IPS-18c (cell line): ENCODE measurements around the gene PAOX.

Source experiments
- H3K4me3 ChIP-seq: 2 replicates; pipeline ENCODE4 v1.7.0; 2013; ENCODE audit warnings: low read depth, mild to moderate bottlenecking, low read length, moderate library complexity; ENCODE audit not compliant: insufficient read depth
- H3K9me3 ChIP-seq: one replicate; pipeline ENCODE4 v1.6.1; 2013; ENCODE audit warnings: mild to moderate bottlenecking, low read length, moderate library complexity; ENCODE audit not compliant: control insufficient read depth, insufficient read depth

The PAOX gene

DNA sequence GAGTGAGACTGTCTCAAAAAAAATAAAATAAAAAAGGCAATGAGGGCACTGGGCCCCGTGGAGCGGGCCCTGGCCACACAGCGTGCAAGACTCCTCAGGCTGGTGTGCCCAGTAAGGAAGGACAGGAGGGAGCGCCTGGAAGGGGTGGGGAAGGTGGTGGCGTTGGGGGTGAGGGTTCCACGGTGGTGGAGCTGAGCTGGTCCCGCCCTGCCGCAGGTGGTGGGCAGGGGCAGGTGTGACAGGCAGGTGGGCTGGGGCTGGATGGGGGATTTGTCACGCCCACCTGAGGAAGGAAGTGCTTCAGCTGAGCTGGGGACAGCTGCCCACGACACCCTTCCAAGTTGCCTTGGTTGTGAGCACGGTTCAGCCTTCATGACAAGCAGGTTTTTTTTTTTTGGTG, 32.6 kb upstream of the PAOX start:
- no peaks in the 10 kb centered on the region for H3K9me3 ChIP-seq
- no peak overlapping the region for H3K4me3 ChIP-seq

- Histone ChIP-seq H3K4me3 (no peak overlapping the region), H3K9me3 (no peaks in the 10 kb centered on the region)
Measured at GRCh38 chr10:133347710-133348517, 31.1 kb upstream of the PAOX start.

DNA sequence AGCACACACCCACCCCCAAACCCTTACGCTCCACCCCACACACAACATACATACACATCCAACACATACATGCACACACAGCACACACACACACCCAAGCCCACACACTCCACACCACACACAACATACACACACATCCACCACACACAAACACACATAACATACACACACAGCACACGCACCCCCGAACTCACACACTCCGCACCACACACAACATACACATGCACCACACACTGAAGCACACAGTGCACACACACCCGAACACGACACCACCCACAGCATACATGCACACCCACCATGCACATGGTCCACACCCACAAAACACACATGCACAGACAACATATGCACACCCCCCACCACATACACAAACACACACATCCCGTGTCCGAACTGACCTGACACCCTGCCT, 29.9 kb upstream of the PAOX start:
- no peak overlapping the region for H3K4me3 ChIP-seq
- H3K9me3 ChIP-seq = no peaks in the 10 kb centered on the region

DNA sequence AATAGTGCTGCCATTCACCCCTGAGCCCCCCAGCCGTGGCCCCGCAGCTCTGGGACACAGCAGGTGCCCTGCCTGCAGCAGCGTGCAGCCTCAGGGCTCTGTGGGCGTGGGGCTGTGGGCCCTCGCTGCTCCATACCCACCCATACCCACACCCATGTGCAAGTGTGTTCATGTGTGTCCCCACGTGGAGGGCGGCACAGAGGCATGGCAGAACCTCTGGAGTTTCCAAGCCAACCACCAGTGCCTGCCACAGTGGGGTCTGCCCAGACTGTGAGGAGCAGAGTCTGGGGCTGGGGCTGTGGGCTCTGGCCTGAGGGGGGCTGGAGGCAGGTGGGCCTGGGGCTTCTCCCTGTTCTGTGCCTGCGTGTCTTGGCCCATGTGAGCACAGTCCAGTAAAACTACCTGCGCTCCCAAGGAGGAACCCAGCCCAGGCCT, 29.5 kb upstream of the PAOX start:
- H3K4me3 ChIP-seq = no peak overlapping the region

DNA sequence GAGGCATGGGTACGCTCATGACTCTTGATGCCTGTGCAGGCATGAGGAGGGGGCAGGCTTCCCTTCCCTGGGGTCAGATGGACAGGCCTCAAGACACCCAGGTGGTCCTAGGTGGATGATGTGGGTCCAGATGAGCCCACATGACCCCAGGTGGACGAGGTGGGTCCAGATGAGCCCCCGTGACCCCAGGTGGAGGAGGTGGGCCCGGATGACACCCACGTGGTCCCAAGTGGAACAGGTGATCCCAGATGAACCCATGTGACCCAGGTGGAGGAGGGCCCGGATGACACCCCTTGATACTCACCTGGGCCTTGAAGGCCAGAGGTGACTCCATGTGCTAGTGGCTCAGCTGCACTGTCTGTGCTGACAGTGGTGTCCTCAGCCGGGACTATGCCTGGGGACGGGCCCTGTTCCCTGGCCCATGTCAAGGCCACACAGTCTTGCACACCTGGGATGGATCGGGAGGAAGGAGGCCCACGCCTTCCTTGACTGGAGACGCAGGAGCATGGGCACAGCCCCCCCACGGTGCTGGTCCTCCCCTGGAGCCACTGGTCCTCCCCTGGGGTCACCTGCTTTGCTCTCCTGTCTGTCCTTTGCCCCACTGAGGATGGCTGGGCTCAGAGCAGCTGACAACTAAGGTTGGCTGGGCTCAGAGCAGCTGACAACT, 28.6 kb upstream of the PAOX start:
- no peak overlapping the region for H3K4me3 ChIP-seq

More for the DNA sequence above, 29.5 kb upstream of the PAOX start:
- no peaks in the 10 kb centered on the region for H3K9me3 ChIP-seq

DNA sequence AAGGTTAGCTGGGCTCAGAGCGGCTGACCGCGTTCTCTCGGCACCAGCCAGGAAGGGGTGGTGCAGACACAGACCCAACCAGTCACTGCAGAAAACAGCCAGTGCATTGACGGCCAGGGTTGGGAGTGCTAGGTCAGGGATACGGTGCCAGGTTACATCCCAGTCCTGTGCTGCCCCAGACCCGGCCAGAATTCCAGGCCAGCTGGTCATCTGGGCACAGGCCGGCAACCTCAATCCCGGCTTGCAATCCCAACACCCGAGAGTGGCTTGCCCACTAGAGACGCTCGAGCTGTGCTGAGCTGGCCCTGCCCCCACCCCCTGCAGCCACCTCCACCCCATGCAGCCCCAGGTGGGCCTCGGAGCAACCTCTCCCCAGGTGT, 28.1 kb upstream of the PAOX start:
- no peak overlapping the region for H3K4me3 ChIP-seq
- H3K9me3 ChIP-seq = no peaks in the 10 kb centered on the region

More for the DNA sequence above, 28.6 kb upstream of the PAOX start:
- H3K9me3 ChIP-seq = no peaks in the 10 kb centered on the region

DNA sequence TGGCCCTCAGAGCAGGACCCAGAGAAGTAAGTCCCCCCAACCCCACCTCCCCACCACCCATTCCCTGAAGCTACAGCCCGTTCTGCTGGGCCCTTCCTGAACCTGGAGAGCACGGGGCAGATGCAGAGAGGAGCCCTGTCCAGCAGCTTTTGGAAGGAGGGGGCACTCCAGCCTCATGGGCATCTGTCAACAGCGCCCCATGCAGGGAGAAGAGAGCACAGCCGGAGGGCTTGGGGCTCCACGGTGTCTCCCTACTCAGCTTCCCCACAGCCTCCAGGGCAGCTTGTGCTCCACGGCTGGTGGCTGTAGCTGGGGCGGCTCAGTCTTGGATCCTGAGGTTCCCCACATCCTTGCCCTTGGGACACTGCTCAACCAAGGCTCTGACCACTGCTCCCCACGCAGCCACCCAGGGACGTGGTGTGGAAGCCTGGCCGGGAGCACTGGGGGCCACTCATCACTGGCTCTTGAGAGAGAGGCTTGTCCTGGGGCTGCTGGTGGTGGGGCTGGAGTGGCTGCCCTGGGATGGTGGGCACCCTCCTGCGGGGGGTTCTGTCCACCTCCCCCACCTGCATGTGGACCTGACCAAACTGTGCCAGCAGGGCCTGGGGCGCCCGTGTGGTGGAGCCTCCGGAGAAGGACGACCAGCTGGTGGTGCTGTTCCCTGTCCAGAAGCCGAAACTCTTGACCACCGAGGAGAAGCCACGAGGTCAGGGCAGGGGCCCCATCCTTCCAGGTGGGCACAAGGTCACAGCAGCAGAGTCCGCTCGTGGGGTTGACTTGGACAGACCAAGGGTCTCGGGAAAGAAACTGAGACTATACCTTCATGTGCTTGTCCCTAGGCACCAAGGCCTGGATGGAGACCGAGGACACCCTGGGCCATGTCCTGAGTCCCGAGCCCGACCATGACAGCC, 27.4 kb upstream of the PAOX start:
- peaks cover under 1% of the 10 kb centered on the region for H3K9me3 ChIP-seq
- H3K4me3 ChIP-seq = no peak overlapping the region

DNA sequence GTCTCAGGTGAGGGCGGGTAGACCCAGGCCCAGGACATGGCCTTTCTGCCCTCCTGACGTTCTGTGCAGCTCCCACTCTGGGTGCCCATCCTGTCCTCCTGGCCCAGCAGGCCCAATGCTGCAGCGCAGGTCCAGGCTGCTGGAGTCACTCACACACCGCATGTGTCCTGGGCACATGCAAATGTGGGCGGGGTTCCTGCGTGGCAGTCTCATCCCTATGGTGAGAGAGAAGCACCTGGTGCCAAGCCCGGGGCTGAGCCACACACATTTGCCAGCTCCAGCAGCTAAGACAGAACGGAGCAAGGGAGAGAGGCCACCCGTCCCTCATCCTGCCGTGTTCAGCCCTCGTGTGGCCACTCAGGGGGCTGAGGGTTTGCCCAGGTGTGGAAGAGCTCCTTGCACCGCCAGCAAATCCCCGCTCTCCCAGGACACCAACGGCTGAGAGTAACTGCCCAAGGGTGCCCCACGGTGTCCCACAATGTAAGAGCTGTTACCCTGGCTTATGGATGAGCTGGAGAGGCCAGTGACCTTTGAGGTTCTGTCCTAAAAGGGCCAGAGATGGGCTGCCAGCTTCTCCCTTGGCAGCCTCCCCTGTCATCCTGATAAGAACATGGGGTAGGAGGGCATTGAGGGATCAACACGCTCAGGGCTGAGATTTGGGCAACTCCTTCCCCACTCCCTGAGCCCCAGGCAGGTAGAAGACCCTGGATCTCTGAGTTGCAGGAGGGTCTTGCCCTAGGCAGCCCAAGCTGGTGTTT, 25.7 kb upstream of the PAOX start:
- H3K4me3 ChIP-seq = no peak overlapping the region
- peaks cover 2% of the 10 kb centered on the region for H3K9me3 ChIP-seq

DNA sequence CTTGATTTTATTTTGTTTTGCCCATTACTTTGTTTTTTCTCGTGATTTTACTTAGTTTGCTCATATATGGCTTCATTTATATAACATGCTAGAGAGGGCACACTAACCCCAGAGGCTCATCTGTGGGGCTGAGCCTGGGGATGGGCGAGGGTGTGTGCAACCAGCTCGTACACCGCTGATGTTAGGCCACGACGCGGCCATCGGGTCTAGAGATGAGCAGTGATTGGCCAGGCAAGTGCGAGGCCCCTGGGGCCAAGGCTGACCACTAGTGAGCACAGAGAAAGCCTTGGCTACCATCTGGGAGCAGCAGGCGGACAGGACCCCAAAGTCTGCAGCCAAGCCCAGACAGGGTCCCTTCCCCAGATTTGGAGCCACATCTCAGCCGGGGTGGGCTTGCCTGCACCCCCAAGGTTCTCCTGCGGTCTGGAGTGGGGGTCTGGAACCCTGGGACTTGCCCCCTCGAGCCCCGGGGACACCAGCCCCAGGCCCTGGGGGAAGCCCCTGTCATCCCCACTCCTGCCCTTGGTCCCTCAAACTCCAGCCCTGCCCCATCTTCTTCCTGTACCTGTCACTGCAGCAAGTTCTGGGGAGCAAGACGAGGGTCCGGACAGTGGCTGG, 25.0 kb upstream of the PAOX start:
- peaks cover 2% of the 10 kb centered on the region for H3K9me3 ChIP-seq
- no peak overlapping the region for H3K4me3 ChIP-seq

DNA sequence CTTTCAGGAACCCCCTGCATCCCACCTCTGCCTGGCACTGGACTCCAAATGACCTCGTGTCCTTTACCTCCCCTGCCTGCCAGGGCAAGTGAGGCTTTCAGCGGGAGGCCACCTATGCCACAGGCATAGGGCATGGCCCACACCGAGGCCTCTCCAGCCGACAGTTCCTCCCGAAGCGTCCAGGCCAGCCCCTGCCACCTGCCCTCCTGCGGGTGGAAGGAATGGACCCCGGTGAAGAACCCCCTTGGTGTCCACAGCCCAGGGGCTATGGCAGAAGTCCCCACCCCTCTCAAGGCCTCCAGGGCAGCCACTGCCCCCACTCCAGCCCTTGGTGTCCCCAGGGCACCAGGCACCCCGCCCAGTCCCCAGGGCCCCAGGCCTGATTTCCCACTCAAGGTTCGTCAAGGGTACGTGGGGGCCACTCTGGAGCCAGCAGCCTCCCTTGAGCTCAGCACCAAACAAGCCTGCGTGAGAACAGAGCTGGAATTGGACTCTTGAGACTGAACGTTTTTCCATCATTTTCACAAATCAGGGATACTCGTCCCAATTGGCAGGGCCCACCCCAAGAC, 24.3 kb upstream of the PAOX start:
- H3K9me3 ChIP-seq = peaks cover 2% of the 10 kb centered on the region
- no peak overlapping the region for H3K4me3 ChIP-seq

GRCh38 chr10:133355266-133355665, 23.8 kb upstream of the PAOX start:
- peaks cover 2% of the 10 kb centered on the region for H3K9me3 ChIP-seq
- H3K4me3 ChIP-seq = no peak overlapping the region

GRCh38 chr10:133355991-133356390, 23.1 kb upstream of the PAOX start:
- peaks cover 2% of the 10 kb centered on the region for H3K9me3 ChIP-seq
- no peak overlapping the region; the same call in 1 of the 2 replicates for H3K4me3 ChIP-seq

DNA sequence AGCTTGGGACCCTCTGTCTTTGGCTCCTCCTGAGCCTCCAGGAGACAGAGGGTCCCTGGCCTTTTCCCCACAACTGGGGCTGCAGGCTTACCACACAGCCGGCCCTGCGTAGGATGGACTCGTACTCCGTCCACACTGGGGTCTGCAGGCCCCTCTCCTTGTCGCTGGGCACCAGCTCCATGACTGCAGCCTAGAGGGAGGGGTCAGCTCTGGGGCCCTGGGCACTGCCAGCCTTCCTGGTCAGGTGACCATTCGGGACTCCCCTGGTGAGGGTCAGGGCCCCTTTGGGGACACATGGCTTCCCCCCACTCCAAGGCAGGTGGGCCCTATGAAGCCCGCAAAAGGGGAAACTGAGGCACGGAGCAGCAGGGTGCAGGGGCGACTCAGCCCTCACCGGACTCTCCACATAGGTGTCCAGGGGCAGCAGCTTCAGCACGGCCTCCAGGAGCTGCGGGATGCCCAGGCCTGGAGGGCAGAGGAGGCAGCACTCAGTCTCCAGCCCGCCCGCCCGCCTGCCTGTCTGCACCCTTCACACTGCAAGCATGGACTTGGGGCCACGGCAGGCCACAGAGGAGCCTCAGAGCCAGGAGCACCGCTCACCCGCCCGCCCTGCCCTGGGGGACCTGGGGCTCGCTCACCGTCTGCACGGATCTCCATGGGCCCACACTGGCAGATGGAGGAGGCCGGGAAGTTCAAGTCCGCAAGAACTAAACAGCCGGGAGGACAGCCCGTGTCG, 22.3 kb upstream of the PAOX start:
- Histone ChIP-seq H3K9me3 (peaks cover 2% of the 10 kb centered on the region), H3K4me3 (peak overlapping the region; percentile 77)

- peak within 1 kb of the TSS; percentile 77 for H3K4me3 ChIP-seq
- H3K9me3 ChIP-seq = peaks cover 2% of the 10 kb centered on the region
Measured at GRCh38 chr10:133357285-133358161, 21.5 kb upstream of the PAOX start, which contains the start of gene FUOM. Gene FUOM, minus strand, starts transcription at chr10:133358019. Its CDS starts 12 bp downstream, at chr10:133358007.
